HL-60 (cell line): ENCODE data around the gene PTPRC.

Source experiments
- CTCF ChIP-seq: IDR thresholded peaks from one replicate; pipeline ENCODE4 v1.5.1; 2011; ENCODE audit warnings: low read length, control low read depth, inconsistent platforms; ENCODE audit not compliant: insufficient read depth
- REST ChIP-seq: IDR thresholded peaks from 2 replicates; pipeline ENCODE4 v1.6.1; 2012; ENCODE audit warnings: low read depth; ENCODE audit not compliant: insufficient replicate concordance

- TF ChIP-seq CTCF (no peak), REST (no peak)
These were observed 32.3 kb downstream of the PTPRC start for GRCh38 chr1:198671136-198671535.
